ENCODE results near the gene TAS2R39.

GRCh38 chr7:143216686-143217085, 33.5 kb downstream of the TAS2R39 start:
- TF ChIP-seq POLR2A (IDR thresholded peaks at IDR 0.05) (no peak), CTCF (IDR thresholded peaks at IDR 0.05 in 4 of 5, conservative IDR thresholded peaks at IDR 0.05 in 1 of 5) (no peak)

Data from gastrocnemius medialis (tissue), 4 donors.